ENCODE measurements around the gene CD300C.

- TF ChIP-seq POLR2AphosphoS5 (IDR thresholded peaks at IDR 0.05), result no peak
- TF ChIP-seq, protein P1, sequence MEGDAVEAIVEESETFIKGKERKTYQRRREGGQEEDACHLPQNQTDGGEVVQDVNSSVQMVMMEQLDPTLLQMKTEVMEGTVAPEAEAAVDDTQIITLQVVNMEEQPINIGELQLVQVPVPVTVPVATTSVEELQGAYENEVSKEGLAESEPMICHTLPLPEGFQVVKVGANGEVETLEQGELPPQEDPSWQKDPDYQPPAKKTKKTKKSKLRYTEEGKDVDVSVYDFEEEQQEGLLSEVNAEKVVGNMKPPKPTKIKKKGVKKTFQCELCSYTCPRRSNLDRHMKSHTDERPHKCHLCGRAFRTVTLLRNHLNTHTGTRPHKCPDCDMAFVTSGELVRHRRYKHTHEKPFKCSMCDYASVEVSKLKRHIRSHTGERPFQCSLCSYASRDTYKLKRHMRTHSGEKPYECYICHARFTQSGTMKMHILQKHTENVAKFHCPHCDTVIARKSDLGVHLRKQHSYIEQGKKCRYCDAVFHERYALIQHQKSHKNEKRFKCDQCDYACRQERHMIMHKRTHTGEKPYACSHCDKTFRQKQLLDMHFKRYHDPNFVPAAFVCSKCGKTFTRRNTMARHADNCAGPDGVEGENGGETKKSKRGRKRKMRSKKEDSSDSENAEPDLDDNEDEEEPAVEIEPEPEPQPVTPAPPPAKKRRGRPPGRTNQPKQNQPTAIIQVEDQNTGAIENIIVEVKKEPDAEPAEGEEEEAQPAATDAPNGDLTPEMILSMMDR (IDR thresholded peaks at IDR 0.05), result no peak
- TF ChIP-seq EP300 (IDR thresholded peaks at IDR 0.05), result no peak
Measured at GRCh38 chr17:74516561-74517328, 29.2 kb downstream of the CD300C start.
